NCI-H1417 treated with DMSO at 0.1 percent for 48 hours (cell line): ENCODE measurements around the gene EEPD1.
"Not testable (repeated sequence)": the region's sequence is repeated elsewhere in the genome, so short reads cannot be mapped to it uniquely, and the experiment has no call there.

Experiments
- DNase-seq: peaks from one replicate; lab custom pipeline; 2025; lab: John Stamatoyannopoulos, UW

The EEPD1 gene

DNA sequence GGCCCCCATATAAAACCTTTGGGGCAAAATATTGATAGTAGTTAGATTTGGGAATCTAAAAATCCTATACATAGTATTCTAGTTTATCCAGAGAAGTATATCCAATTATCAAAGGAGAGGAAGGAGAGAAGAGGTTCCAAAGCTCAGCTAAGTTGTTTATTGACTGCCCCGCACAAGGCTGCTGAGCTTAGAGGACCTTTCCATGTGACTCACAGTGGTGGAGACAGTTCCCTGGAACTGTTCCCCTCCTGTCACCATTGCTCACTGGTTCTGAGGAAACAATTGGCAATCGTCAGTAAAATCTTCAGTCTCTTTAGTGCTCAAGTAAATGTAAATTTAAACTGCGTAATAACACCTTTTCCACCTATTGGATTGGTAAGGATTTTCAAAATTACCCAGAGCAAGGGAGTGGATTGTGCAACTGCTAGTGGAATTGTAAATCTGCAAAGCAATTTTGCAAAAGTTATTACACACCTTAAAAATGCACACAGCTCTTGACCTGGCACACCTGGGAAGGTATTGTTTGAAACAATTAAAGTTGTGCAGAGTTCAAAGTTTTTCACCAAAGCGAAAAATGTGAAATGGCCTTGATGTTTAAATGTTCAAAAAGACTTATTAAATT, 63.1 kb downstream of the EEPD1 start:
- DNase-seq = no peak

DNA sequence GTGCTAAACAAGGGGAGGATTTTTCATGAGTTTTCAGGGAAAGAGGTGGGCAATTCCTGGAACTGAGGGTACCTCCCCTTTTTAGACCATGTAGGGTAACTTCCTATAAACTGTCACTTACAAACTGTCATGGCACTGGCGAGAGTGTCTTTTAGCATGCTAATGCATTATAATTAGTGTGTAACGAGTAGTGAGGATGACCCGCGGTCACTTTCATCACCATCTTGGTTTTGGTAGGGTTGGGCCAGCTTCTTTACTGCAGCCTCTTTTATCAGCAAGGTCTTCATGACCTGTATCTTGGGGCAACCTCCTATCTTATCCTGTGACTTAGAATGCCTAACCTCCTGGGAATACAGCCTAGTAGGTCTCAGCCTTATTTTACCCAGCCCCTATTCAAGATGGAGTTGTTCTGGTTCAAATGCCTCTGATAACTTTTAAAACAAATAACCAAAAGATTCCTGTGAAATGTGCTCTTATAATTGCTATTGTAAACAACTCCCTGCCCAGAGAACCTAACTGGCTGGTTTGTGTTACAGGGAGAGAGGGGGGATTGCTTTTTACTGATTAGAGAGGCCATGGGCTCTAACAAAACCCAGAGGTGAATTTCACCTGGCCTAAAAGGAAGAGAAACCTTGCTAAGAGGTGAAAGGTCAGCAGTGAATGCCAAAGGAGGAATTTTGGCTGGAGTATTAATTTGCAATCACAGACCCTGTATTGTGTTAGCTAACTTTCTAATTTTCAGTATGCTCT, 64.3 kb downstream of the EEPD1 start:
- no peak for DNase-seq

DNA sequence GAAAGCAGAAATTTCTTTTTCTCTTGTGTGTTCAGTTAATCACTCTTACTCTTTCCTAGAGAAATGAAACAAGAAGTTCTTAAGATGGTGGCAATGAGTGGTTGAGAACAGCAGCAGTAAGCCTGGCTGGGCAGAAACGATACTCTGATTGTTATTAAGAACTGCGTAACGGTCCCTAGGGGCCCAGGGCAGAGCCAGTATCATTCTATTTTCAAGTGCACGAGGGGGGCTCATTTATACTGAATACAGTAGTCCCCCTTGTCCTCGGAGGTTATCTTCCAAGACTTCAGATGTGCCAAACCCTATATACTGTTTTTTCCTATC, 64.9 kb downstream of the EEPD1 start:
- no peak for DNase-seq

DNA sequence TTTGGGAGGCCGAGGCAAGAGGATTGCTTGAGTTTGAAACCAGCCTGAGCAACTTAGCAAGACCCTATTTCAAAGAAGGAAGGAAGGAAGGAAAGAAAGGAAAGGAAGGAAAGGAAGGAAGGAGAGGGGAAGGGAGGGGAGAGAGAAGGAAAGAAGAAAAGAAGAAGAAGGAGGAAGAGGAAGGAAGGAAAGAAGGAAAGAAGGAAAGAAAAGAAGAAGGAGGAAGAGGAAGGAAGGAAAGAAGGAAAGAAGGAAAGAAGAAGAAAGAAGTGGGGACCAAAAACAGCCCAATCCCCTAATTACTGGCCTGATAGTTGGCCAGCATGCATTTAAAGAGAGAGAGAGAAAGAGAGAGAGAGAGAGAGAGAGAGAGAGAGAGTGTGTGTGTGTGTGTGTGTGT, 66.4 kb downstream of the EEPD1 start:
- no peak for DNase-seq

DNA sequence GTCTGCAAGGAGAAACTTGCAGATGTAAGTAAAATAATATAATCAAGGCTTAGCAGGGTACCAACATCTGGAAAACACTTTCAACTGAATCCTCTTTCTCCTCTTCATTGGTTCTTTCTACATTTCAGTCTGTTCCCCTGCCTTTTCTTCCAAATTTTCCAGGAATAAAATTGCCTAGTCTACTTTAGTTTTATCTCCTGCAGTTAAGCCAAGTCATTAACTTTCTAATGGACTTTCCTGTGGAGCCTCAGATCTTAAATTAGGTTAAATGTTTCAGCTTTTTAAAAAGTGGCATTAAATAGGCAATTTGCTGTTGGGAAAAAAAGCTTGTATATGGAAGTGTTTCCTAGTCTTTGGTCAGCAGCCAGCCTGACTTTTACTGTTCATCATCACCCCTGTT, 70.8 kb downstream of the EEPD1 start:
- DNase-seq = no peak

DNA sequence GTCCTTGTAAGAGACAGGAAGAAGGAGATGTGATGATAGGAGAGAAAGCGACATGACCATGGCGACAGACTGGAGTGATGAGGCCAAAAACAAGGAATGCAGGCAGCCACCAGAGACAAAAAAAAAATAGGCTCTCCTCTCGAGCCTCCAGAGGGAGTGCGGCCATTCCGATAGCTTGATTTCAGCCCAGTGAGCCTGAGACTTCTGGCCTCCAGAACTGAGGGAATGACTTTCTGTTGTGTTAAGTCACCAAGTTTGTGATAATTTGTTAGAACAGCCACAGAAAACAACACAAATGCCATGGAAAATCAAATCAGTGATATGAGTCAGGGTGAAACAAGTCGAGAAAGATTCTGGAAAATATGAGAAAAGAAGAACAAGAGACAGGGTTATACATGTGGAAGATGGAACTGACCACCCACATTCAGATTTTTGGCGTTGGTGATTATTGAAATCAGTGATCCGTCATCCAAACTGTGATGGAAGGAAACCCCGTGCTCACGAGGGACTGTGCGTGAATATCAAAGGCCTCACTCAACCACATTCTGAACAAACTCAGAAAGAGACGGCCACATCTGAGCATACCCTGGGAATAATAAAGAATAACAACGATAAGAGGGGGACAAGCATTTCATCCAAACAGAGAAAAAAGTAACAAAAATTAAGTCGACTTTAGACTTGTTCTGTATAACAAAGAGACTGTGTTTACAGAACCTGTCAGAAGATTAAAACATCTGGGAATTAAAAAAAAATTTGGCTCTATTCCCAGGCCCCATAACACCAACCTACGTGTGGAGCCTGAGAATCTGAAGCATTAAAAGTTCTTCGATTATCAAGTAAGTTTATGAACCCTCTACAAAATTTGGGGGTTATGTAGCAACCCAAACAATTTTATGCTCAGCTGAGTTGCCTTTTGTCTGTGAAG, 72.1 kb downstream of the EEPD1 start:
- no peak for DNase-seq

DNA sequence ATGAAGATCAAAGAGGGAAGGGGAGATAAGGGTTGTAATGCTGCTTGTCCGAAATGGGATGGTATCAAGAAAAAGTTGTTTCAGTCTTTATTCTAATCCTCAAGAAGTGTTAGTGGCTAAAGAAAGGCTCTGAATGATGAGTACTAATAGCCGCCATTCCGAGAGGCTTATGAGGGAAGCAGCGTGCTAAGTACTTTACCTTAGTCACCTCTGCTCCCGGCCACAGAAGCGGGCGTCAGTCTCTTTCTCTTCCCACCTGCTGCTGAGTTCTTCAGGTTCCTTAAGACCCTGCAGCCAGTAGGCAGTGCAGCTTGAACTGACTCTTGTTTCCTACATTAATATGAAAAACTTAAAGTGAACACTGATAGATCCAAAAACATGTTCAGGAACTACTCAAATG, 73.1 kb downstream of the EEPD1 start:
- no peak for DNase-seq

DNA sequence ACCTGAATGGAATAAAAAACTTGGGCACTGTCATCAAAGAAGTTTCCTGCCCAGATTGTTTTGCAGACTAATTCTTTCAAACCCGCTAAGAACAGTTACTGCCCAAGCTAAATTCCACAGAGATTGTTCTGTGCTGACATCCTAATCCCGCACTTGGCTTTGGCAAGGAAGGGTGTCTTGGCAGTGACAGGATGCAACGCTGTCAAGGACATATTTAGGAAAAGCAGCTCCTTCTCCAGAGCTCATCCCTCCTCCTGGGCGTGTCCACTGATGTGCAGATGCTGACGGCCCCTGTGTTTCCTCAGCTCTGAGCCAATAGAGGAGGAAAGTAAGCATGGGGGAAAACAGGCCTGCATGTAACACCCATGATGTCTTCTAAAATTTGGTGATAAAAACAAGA, 74.2 kb downstream of the EEPD1 start:
- no peak for DNase-seq

DNA sequence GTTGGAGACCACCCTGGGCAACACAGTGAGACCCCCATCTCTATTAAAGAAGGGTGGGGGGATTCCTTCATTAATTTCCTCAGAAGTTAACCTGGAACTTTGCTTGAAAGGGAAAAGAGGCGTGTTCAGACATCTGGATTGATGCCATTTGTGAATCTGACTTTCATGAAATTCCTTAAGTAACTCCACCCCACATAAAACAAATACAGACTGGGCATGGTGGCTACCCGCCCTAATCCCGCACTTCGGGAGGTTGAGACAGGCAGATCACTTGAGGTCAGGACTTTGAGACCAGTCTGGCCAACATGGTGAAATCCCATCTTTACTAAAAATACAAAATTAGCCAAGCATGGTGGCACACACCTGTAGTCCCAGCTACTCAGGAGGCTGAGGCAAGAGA, 75.0 kb downstream of the EEPD1 start:
- DNase-seq = no peak

DNA sequence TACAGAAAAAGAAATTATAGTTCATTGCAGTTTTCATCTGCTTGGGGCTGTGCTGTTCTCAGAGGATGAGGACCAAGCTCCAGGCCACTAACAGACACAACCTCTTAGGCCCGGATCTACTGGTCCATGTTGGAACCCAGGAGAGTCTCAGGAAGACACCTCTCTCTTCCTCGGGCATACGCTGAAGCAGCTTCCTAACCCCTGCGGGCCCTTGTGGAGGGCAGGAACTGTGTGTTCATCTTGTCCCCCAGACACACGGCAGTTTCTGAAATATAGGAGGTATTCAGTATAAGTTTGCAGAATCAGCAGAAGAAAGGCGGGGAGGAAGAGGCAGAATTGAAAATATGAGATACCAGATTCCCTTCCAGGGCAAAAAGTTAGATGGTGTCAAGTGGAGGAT, 78.4 kb downstream of the EEPD1 start:
- no peak for DNase-seq

DNA sequence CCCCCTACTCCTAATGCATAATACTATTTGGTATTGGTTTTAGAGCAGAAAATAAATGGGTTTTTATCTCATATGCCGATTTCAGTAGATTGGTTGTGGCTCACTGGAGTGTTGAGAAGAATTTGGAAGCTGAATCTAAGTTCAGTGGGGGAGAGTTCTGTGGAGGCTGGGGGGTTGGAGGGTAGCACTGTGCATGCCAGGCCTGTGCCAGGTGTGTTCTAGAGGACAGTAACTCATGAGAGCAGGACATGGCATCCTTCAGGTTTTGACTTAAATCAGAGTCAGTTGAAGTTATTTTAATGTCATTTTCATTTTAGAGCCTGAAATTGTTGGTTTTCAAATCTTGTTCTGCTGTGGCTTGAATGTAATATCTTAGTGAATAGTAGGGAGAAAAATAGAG, 79.5 kb downstream of the EEPD1 start:
- DNase-seq = no peak

DNA sequence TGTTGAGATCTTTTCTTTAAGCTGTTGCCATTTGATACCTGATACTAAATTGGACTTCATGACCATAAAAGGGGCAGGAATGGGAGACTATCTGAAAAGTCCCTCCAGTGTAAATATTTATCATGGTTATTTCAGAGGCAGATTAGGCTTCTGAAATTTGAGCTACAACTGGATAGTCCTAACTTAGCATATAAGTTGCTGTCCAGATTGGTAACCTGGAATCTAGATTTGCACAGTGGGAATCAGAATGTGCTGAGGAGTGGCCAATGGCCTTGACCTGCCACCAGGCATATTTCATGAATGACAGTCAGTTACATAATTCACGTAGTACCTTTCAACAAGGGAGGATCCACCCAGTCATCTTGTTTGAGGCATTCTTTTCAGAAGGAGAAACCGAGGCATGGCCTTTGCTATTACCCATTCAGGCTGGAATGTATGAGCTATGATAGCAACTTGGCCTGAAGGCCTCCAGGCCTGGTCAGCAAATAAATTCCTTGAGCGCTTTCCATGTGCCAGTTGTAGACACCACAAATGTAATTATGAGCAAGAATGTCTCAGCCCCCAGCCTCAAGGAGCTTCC, 80.0 kb downstream of the EEPD1 start:
- no peak for DNase-seq

DNA sequence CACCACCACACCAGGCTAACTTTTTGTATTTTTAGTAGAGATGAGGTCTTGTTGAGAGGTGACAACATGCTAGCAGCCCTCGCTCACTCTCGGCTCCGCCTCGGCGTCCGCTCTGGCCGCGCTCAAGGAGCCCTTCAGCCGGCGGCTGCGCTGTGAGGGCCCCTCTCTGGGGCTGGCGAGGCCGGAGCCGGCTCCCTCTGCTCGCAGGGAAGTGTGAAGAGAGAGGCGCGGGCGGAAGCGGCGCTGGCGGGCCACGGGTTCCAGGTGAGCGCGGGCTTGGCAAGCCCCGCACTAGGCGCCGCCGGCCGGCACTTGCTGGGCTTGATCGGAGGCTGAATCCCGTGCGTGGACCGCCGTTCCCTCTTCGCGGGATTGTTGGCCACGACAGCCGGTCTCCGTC, 83.0 kb downstream of the EEPD1 start:
- DNase-seq = no peak

DNA sequence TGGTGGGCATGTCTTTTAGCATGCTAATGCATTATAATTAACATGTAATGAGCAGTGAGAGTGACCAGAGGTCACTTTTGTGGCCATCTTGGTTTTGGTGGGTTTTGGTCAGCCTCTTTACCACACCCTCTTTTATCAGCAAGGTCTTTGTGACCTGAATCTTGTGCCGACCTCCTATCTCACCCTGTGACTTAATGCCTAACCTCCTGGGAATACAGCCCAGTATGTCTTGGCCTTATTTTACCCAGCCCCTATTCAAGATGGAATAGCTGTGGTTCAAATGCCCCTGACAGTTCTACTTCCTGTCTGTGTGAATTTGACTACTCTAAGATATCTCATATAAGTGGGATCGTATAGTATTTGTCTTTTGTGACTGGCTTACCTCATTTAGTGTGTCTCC, 85.1 kb downstream of the EEPD1 start:
- DNase-seq = no peak

DNA sequence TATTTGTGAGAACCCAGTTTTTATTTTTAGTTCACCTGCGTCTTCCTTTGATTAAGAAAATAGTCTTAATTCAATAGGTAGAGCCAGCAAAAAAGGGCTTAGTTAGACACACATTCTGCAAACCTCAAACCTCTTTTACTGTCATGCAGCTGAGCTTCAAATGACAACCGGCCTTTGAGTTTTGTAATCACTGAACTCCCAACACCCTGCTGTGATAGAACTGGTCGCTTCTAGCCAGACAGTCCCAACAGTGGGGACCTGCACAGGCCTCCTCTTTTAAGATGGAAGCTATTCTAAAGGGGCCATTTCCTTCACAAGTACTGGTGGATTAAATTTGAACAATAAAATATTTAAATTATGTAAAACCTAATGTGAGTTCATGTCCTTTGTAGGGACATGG, 90.3 kb downstream of the EEPD1 start:
- not testable (repeated sequence) for DNase-seq

DNA sequence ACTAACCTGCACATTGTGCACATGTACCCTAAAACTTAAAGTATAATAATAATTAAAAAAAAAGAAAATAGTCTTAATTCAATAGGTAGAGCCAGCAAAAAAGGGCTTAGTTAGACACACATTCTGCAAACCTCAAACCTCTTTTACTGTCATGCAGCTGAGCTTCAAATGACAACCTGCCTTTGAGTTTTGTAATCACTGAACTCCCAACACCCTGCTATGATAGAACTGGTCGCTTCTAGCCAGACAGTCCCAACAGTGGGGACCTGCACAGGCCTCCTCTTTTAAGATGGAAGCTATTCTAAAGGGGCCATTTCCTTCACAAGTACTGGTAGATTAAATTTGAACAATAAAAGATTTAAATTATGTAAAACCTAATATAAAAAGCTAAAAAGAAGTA, 90.9 kb downstream of the EEPD1 start:
- DNase-seq = not testable (repeated sequence)

DNA sequence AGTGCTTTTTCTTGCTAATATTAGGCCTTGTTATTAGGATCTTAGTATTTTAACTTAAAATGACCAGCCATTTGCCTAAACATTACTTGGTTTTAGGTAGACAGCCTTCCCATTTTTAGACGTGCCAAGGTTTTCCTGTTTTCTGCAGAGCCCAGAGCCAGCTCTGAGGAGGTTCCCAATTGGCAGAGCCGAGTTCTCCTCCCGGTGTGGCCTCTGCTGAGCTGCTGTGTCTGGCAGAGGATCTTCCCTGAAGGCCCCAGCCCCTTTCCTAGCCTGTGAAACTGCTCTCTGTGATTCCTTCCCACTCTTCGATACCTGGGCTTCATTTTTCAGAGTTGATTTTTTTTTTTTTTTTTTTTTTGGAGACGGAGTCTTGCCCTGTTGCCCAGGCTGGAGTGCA, 91.4 kb downstream of the EEPD1 start:
- DNase-seq = no peak

DNA sequence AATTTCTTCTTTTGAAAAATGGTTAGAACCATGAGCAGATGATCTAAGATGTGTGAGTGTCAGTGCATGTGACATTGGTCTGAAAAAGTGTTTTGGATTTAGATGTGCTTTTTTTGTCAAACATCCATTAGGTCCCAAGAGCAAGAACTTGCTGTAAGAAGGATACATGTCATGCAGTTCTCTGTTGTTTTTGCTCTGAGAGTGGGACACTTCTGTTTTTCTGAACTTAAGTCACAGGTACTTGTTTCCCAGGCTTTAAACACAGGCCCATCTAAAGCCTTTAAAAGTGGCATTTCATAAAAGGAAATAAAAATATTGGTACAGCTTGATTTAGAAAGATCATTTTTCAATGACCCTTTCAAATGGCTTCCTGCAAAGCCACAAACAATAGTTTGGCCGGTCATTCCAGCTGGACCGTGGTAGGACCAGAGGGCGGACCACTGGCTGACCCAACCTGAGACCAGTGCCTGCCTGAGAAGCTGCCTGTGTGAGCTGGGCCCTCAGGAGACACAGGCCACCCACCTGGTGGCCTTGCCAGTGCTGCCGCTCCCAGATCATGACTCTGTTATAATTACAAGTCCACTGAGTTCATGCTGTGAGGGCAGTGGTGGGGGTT, 92.7 kb downstream of the EEPD1 start:
- DNase-seq = no peak

DNA sequence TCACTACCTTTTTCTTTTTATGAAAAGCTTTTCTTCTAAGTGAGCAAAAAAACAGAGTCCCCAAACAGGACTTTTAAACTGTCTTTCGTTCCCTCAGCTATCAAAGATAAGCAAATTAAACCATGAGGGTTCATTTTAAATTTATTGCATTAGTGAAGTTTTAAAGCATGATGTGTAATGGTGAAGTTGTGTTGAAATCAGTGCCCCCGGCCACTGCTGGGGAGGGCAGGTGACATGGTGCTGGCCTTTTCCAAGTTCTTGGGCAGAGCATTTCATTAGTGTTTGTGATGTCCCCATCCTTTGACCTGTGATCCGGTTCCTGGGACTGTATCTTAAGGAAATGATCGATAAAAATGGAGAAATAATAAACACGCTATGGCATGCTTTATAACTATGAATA, 96.0 kb downstream of the EEPD1 start:
- no peak for DNase-seq

DNA sequence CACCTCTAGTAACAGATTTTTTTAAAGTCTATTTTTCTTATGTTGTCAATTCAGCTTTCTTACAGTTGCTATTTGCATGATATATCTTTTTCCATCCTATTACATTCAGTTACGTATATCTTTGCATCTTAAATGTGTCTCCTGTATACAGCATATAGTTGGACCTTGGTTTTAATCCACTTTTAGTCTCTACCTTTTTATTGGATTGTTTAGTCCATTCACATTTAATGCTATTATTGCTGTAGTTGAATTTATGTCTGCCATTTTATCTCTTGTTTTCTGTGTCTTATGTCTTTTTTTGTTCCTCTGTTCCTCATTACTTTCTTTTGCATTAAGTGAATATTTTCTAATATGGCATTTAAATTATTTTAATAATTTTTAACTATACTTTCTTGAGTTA, 100.6 kb downstream of the EEPD1 start:
- DNase-seq = no peak

DNA sequence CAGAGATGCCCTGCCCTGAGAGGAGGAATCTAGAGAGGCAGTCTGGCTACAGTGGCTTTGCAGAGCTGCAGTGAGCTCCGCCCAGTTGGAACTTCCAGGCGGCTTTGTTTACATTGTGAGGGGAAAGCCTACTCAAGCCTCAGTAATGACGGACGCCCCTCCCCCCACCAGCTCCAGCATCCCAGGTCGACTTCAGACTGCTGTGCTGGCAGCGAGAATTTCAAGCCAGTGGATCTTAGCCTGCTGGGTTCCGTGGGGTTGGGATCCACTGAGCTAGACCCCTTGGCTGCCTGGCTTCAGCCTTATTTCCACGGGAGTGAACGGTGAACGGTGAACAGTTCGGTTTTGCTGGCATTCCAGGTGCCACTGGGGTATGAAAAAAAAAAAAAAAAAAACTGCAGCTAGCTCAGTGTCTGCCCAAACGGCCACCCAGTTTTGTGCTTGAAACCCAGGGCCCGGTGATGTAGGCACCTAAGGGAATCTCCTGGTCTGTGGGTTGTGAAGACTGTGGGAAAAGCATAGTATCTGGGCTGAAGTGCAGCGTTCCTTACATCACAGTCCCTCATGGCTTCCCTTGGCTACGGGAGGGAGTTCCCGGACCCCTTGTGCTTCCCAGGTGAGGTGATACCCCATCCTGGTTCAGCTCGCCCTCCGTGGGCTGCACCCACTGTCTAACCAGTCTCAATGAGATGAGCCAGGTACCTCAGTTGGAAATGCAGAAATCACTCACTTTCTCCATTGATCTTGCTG, 105.6 kb downstream of the EEPD1 start:
- peak; percentile 69 for DNase-seq

DNA sequence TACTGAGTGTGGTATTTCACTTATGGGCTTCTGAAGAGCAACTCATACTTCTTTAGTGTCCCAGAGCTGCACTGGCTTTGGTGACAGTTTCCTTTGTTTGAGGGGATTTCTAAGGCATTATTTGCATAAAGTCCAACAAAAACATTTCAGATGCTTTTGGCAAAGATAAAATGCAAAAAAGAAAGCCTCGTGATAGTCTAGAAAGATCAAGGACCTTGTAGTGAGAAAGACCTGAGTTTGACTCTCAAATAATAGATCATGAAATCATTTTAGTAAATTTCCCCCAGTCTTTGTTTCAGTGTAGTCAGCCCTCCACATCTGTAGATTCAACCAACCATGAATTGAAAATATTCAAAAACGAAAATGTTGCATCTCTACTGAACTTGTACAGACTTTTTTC, 107.4 kb downstream of the EEPD1 start:
- no peak for DNase-seq
